Stimulated activated CD4-positive, alpha-beta T cell treated with anti-CD3 and anti-CD28 coated beads, TNF-alpha, amount 100 ng/mL, for 48 hours (primary cell): Measurements from ENCODE around the gene ADGRB3.

ENCODE experiments used
- DNase-seq, 3 donors: peaks; one replicate each; pipeline ENCODE4 v3.0.0-alpha.2; 2020; ENCODE audit warnings: low read depth in 3 of 3

ADGRB3 gene

GRCh38 chr6:69026715-69027114, 391.6 kb downstream of the ADGRB3 start:
- DNase-seq, result no peak

- DNase-seq, result no peak
Measured at GRCh38 chr6:69027861-69028260, 392.8 kb downstream of the ADGRB3 start.

- no peak for DNase-seq
Measured at GRCh38 chr6:69038841-69039240, 403.8 kb downstream of the ADGRB3 start.

DNA sequence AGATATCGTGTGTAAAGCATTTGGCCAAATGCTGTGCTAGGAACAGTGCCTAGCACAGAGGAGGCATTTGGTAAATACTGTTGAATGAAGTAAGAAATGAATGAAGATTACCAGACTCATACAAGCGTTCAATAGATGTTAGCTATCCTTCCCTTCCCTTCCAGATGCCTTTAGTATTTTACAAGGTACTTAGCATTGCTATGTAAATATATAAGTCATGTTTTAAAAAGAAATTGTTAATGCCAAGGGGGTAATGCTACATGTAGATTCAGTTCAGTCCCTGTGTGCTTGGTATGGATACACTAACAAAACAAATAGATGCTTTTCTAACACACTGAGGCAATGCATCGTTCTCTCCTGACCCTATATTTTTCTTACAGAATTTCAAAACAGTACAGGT, 407.2 kb downstream of the ADGRB3 start:
- DNase-seq, result no peak

DNA sequence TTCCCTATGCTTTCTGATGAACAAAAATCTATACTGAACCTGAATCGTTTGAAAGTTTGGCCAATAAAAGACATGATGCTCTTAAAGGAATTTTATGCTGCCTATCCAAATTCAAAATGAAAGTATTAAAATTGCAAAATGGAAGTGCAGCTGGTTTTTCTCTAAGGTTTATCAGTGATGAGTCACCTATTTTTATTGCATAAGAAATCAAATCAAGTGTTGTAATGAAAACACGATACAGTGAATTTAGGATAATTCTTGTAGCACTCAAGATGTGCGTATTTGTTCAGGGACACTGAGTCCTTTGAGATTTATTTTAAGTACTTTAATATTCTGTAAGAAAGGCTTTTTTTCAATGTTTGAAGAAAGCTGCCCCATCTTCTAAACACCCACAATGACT, 409.5 kb downstream of the ADGRB3 start:
- no peak for DNase-seq

DNA sequence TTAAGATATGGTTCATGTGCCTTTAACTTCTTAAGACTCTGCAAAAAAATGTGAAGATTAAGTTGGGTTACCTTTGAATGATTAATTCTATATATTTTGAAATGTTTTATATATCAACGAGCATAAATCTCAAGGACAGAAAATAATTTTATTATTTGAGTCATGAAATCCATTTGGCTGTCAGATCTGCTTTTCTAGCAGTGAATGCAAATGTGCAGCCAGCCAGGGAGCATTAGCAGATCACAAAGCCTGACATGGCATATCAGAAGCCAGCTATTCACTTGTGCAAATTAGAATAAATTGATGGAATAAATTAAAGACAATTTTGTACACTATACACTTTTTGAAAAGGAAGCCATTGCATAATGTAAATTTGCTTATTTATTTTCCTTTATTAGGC, 424.3 kb downstream of the ADGRB3 start:
- DNase-seq, result no peak

DNA sequence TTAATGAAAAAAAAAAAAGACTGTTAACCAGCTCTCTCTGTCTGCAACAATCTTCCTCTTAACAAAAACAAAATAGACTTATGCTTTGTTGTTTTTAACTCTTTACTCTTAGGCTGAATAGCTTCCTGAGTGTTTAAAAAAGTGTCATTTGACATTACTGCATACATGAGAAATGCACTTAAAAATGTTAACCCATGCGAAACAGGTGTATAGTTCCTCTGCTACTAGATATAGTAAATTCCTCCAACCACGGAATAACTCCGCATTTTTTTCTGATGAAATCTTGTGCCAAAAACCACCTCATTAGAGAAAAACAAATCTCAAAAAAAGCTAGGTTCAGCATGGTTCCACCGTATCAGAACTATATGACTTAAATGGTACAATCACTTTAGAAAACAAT, 426.0 kb downstream of the ADGRB3 start:
- DNase-seq, result no peak

DNA sequence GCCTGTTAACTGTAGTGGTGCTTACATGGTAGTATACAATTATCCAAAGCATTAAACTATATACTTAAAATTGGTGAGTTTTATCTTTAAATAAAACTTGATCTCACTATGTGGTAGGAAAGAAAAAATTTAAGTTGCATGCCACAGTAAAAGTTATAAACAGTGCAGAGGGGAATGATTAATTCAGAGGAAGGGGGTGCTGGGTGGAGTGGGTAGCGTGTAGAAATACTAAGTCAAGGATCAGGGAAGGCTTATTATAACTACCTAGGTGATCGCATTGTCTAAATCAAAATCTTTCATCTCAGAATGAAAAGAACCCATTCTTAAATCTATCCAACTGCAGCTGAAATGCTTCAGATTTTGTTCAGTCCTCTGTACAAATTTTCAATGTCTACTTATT, 428.3 kb downstream of the ADGRB3 start:
- no peak for DNase-seq

DNA sequence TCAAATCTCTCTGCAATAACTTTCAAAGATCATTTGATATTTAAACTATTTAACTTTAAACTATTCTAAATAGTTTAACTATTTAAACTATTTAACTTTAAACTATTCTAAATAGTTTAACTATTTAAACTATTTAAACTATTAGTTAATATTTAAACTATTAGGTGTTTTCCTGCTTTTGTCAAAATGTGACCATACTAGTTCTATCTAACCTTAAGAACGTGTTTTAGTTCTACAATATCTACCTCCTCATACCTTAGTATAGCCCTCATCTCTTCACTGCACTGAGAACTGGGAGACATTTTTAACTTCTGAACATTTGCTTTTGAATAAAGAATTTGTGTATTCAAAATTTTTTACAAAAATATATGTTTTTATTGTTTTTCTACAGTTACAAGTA, 429.1 kb downstream of the ADGRB3 start:
- DNase-seq, result no peak

GRCh38 chr6:69069881-69070280, 434.8 kb downstream of the ADGRB3 start:
- no peak for DNase-seq

GRCh38 chr6:69072796-69073195, 437.7 kb downstream of the ADGRB3 start:
- no peak for DNase-seq

DNA sequence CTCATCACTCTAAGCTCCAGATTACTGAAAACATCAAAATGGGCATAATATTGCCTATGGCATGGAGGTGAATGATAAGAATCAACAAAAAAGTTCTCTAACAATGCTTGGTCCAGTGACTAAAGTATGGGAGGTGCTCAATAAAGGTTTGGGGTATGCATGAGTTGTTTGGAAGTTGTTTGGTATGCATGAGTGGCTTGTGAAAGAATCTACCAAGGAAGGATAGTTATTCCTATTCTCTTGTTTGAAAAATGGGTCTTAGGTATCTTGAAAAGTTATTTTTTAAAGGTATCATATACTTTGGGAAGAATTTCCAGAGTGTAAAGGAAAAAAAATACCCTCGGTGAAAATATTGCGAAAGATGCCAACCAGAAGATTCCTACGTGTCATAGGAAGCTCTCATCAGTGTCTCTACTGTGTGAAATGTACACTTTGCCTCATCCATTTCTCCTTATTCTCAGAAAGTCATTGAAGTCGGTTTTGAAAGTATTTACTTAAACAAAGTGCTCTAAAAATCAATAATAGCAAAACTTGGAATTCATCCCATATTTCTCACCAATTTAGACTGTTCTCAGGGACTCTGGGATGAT, 449.8 kb downstream of the ADGRB3 start:
- no peak for DNase-seq

GRCh38 chr6:69086689-69087088, 451.6 kb downstream of the ADGRB3 start:
- no peak for DNase-seq

GRCh38 chr6:69089539-69089938, 454.5 kb downstream of the ADGRB3 start:
- DNase-seq, result no peak

DNA sequence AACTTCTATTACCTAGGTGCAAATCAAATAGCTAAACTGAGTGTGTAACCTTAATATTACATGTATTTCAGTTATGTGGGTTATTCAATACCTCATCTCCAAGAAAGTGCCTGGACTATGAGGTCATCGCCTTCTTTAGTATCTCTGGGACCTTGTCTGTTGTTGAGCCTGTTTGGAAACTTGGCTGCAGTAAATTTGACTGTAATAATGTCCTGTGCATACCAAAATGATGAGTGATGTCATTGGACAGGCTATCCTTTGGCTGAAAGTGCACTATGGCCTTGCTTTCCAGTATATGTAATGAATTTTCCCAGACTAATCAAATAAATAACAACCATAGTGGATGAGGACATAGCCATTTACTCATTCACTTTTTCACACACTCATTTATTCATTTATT, 455.1 kb downstream of the ADGRB3 start:
- no peak for DNase-seq

DNA sequence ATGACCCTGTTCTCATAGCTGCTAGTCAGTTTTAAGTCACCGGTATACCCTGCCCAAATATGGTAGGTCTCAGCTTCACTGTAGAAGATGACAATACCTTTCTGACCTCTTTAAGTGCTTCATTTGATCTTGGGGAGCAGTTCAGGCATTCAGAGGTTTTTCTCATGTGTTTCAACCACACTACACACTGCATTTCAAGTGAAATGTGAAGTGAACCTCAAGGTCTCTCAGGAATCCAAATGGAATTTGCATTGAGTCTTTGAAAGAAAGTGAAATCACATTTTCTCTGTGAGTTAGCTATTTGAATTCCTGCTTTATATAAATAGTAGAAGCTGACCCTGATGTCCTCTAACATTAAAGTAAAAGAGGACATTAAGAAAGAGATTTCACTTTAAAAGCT, 461.6 kb downstream of the ADGRB3 start:
- DNase-seq, result no peak

DNA sequence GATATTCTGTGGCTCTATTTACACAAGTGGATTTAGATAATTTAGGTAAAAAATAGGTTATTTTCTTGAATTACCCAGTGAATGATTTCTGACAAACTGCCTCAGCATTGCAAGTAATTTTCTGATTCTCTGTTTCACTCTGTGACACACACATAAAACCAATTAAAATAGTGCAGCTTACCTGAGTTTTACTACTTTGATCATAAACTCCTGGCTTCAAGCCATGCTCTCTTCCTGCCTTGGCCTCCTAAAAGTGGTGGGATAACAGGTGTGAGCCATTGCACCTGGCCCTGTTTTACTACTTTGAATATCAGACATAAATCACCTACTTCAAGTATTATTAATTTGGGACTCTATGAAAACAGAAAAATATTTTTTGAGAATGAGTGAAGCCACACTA, 462.9 kb downstream of the ADGRB3 start:
- no peak for DNase-seq

GRCh38 chr6:69098910-69099309, 463.8 kb downstream of the ADGRB3 start:
- no peak for DNase-seq

GRCh38 chr6:69100772-69101171, 465.7 kb downstream of the ADGRB3 start:
- DNase-seq, result no peak

- no peak for DNase-seq
Measured at GRCh38 chr6:69102416-69102815, 467.3 kb downstream of the ADGRB3 start.

DNA sequence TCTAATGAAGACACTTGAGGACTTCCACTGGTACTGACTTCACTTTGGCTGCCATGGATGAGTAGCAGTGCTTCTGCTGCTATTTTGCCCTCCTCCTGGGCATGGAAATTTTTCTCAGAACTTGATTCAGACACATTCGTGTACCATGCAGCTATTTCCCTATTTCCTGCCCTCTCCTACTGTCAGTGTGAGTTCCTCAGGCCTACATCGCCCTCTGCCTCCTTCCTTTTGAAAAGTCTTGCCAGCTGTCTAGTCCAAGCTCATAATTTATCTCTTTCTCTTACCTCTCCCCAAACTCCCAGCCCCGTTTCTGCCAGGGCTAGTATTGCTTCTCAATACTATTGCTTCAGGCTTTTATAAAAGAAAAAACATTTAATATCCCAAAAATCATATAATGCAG, 470.2 kb downstream of the ADGRB3 start:
- DNase-seq, result no peak

- no peak for DNase-seq
Measured at GRCh38 chr6:69106511-69106910, 471.4 kb downstream of the ADGRB3 start.

DNA sequence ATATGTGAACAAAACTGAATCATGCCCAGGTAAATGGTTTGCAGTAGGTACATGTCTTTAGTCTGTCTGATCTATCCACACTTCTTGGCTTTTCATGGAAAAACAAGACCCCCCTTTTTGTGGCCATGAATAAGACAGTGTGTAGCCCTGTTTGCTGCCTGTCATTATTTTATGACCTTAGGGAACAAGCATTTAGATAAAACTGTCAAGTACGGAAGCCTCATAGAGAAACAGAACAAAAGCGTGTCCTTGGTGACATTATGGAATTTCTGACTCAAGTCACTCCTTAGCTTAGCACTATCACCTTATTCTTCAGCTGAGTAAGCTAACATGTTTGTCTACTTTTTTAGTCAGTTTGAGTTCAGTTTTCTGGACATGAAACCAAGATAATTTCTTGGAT, 476.2 kb downstream of the ADGRB3 start:
- DNase-seq, result no peak

DNA sequence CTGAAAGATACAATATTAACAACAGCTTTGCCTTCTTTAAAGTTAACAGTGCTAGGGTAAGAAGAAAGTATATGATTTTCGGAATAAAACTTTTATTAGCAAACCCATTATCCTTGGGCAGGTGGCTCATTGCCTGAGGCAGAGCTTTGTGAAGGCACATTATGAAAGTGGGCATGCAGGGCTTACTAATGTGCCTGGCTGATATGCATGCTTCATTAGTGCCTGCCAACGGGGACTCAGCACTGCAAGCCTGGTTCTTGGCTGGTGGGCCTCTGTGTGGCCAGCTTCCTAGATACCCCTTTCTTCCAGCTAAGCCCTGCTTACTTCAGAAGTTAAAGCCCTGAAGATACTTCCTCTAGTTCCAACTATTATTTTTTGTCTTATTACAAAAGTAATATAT, 481.6 kb downstream of the ADGRB3 start:
- no peak for DNase-seq
